Measurements from ENCODE around the gene GLRA1. TPM values are rescaled to one million over a fixed set of nuclear protein-coding genes. Genes with fewer than 3 reads are reported as not detected.
"Not testable (repeated sequence)": the region's sequence is repeated elsewhere in the genome, so short reads cannot be mapped to it uniquely, and the experiment has no call there.

Gene GLRA1
- total RNA-seq, 4 donors from 2014 or later: not detected

- H3K9me3 ChIP-seq: no peaks in the 10 kb centered on the region
Observed at GRCh38 chr5:151856861-151857260, 67.8 kb downstream of the GLRA1 start.

DNA sequence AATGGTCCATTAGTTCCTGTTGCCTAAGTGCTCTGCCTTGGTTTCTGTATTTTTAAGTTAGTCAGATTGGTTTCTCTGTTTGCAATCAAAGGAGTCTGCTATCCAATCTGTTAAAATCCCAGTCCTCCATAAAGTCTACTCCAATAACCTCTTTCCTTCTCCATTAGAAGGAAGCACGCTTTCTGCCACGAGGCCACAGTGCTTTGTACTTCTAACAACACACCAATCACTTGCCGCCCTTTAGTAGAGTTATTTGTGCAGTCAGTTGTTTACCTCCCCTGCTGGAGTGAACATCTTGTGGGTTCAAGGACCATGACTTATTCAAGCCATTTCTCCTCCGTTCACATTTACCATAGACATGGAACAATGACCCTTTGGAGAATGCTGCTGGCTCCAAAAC lies 69.0 kb downstream of the GLRA1 start:
- Histone ChIP-seq H3K27me3 (no peaks in the 10 kb centered on the region), H3K4me1 (no peaks in the 10 kb centered on the region), H3K4me3 (no peak overlapping the region), H3K27ac (replicated peaks in 1 of 4) (no peak overlapping the region), H3K9me3 (no peaks in the 10 kb centered on the region), H3K36me3 (no peaks in the 10 kb centered on the region)
- TF ChIP-seq POLR2AphosphoS5 (IDR thresholded peaks at IDR 0.05): no peak
- no peak for TF ChIP-seq POLR2A (IDR thresholded peaks at IDR 0.05; ENCODE audit: low read depth)
- no peak for TF ChIP-seq EP300 (IDR thresholded peaks at IDR 0.05)
- TF ChIP-seq, protein P1, sequence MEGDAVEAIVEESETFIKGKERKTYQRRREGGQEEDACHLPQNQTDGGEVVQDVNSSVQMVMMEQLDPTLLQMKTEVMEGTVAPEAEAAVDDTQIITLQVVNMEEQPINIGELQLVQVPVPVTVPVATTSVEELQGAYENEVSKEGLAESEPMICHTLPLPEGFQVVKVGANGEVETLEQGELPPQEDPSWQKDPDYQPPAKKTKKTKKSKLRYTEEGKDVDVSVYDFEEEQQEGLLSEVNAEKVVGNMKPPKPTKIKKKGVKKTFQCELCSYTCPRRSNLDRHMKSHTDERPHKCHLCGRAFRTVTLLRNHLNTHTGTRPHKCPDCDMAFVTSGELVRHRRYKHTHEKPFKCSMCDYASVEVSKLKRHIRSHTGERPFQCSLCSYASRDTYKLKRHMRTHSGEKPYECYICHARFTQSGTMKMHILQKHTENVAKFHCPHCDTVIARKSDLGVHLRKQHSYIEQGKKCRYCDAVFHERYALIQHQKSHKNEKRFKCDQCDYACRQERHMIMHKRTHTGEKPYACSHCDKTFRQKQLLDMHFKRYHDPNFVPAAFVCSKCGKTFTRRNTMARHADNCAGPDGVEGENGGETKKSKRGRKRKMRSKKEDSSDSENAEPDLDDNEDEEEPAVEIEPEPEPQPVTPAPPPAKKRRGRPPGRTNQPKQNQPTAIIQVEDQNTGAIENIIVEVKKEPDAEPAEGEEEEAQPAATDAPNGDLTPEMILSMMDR (IDR thresholded peaks at IDR 0.05): no peak
- 94% methylated on average over 4 of the region's 4 CpGs for WGBS
- no peak for DNase-seq (ENCODE audit: extremely low spot score)
- intact Hi-C loops (cut with DNase I): no loop called here

More at GRCh38 chr5:151856861-151857260, 67.8 kb downstream of the GLRA1 start:
- no peaks in the 10 kb centered on the region for H3K4me1 ChIP-seq
- no peak for DNase-seq (ENCODE audit: extremely low spot score)
- intact Hi-C loops (cut with DNase I): no loop called here
- TF ChIP-seq POLR2AphosphoS5 (IDR thresholded peaks at IDR 0.05) (no peak), EP300 (IDR thresholded peaks at IDR 0.05) (no peak), POLR2A (IDR thresholded peaks at IDR 0.05; ENCODE audit: low read depth) (no peak)
- TF ChIP-seq, protein P1 (IDR thresholded peaks at IDR 0.05): no peak
- H3K36me3 ChIP-seq: no peaks in the 10 kb centered on the region
- H3K27ac ChIP-seq (replicated peaks in 1 of 4): no peak overlapping the region
- 85% methylated on average over 5 of the region's 5 CpGs for WGBS
- H3K4me3 ChIP-seq: no peak overlapping the region
- H3K27me3 ChIP-seq: no peaks in the 10 kb centered on the region

GRCh38 chr5:151847871-151848270 lies 76.8 kb downstream of the GLRA1 start:
- WGBS: 80% methylated on average over 1 of the region's 1 CpG
- intact Hi-C loops (cut with DNase I): no loop called here
- Histone ChIP-seq H3K4me3 (no peak overlapping the region), H3K36me3 (no peaks in the 10 kb centered on the region), H3K27me3 (no peaks in the 10 kb centered on the region), H3K4me1 (no peaks in the 10 kb centered on the region), H3K27ac (replicated peaks in 1 of 4) (no peak overlapping the region), H3K9me3 (no peaks in the 10 kb centered on the region)
- TF ChIP-seq, protein P1 (IDR thresholded peaks at IDR 0.05): no peak
- TF ChIP-seq EP300 (IDR thresholded peaks at IDR 0.05) (no peak), POLR2AphosphoS5 (IDR thresholded peaks at IDR 0.05) (no peak)
- no peak for DNase-seq (ENCODE audit: extremely low spot score)

- no peak for TF ChIP-seq POLR2AphosphoS5 (IDR thresholded peaks at IDR 0.05)
- no peak for TF ChIP-seq POLR2A (IDR thresholded peaks at IDR 0.05; ENCODE audit: low read depth)
- no peak for TF ChIP-seq EP300 (IDR thresholded peaks at IDR 0.05)
- TF ChIP-seq, protein P1 (IDR thresholded peaks at IDR 0.05): no peak
- no peak for DNase-seq (ENCODE audit: extremely low spot score)
- Histone ChIP-seq H3K4me3 (no peak overlapping the region), H3K27ac (replicated peaks in 1 of 4) (no peak overlapping the region), H3K9me3 (no peaks in the 10 kb centered on the region), H3K36me3 (no peaks in the 10 kb centered on the region), H3K27me3 (no peaks in the 10 kb centered on the region), H3K4me1 (no peaks in the 10 kb centered on the region)
- intact Hi-C loops (cut with DNase I): no loop called here
Observed at GRCh38 chr5:151846765-151847164, 77.9 kb downstream of the GLRA1 start.

- H3K27ac ChIP-seq (replicated peaks in 1 of 4); H3K27me3 ChIP-seq; H3K36me3 ChIP-seq; intact Hi-C loops (cut with DNase I); H3K4me1 ChIP-seq; H3K4me3 ChIP-seq; DNase-seq (ENCODE audit: extremely low spot score): not testable (repeated sequence)
- peaks cover 0 to 37% (median 34%) of the 10 kb centered on the region in 4 donors for H3K9me3 ChIP-seq
- WGBS: 94% methylated on average over 4 of the region's 4 CpGs
Observed at GRCh38 chr5:151832843-151833242, 91.8 kb downstream of the GLRA1 start.

Data from esophagus muscularis mucosa (tissue), 4 donors.